GM18870 (cell line): ENCODE results near the gene SOX9.

Source experiments
- ATAC-seq: cut with Tn5 transposase; IDR thresholded peaks from one replicate; pipeline ENCODE4 v1.9.1; 2021; ENCODE audit warnings: moderate library complexity; ENCODE audit not compliant: unreplicated experiment

Gene SOX9

GRCh38 chr17:72158895-72159885 lies 38.4 kb downstream of the SOX9 start:
- ATAC-seq, result no peak

GRCh38 chr17:72162569-72162968 lies 41.7 kb downstream of the SOX9 start:
- ATAC-seq, result no peak

DNA sequence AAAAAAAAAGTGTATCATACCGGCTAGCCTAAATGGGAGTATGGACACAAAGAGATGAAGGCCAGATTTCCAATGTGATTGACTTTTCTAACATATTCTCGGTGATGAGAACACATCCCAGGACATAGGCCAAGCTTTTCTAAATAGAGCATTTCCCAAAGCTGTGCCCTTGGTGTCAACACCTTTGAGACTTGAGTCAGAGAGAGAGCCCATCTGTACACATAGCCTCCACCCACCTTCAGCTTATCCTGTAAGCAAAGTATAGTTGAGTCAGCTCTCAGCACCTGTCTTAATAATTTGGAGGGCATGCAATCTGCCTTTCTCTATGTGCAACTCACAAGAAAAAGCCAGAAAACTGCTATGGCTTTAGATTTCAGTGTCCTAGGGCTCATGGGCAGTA lies 42.7 kb downstream of the SOX9 start:
- ATAC-seq, result no peak

DNA sequence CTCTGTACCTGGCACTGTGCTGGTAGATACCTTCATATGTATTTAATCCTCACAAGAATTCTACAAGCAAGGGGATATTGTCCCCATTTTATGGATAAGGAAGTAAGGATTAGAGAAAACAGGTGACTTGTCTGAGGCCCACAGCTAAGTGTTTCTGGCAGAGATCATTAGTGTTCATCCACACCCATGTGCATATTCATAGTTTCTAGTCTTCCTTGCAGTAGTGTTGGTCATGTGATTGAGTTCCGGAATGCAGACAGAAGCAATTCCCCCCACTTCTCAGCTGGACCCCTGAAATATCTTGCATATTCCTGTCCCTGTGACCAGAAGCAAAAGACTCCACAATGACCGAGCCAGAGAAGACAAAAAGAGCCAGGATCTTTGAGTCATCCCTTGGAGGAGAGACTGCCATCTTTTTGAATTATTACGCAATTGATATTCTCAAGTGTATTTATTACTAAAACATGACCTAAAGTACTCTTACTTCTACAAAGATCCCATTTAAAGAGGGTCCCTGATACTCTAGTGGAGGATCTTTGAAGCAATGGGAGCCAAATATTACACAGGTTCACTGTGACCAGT lies 43.4 kb downstream of the SOX9 start:
- ATAC-seq, result no peak

DNA sequence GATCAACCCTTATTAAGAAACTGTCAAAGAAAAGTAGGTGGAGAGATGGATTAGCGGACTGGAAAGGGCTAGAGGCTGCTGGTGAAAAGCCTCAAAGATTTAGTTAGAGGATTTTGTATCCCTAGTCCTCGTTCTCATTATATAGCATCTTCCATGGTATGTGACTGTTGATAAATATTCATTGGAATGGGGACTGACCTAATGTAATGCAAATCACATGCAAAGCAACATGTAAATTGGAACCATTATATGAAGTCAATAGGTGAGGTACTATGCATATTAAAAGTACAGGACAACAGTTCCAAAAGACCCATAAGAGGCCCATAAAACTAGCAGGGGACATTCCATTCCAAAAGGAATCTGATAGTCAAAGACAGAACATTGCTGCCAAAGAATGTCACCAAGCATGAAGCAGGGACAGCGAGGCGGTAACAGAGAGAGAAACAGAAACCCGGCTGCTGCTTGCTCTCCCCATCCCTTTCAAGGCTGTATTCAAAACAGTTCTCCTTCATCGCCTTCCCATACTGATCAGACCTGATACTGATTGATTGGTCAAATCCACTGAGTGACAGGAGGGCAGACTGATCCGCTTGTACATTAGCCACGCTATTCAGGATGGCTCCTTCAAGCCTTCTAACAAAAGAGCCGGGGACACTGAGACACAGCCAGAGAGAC lies 44.5 kb downstream of the SOX9 start:
- no peak for ATAC-seq

DNA sequence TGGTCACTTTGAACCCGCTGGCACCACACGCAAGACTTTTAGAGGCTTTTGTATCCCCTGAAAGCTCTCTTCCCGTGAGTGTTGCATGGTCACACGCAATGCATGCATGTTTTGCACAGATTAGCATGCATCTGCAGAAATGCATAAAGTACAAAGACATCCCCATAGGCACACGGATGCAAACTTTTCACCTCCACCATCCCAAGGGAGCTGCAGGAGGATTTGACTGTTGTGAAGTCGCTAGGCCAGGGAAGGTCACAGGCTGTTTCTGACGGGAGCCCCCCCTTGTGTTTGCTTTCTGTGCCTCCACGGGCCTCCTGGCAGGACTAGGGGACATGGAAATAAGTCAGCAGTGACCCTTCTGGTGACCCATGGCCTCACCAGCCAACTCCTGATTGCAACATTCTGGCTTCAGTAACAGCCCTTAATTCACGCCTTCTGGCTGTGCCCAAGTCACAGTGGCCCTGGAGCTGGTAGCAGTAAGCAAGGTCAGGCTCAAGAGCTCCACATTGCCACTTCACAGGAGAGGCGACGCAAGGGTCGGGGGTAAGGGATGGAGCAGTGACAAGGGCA lies 45.1 kb downstream of the SOX9 start:
- ATAC-seq, result no peak

GRCh38 chr17:72167593-72167992 lies 46.8 kb downstream of the SOX9 start:
- no peak for ATAC-seq

DNA sequence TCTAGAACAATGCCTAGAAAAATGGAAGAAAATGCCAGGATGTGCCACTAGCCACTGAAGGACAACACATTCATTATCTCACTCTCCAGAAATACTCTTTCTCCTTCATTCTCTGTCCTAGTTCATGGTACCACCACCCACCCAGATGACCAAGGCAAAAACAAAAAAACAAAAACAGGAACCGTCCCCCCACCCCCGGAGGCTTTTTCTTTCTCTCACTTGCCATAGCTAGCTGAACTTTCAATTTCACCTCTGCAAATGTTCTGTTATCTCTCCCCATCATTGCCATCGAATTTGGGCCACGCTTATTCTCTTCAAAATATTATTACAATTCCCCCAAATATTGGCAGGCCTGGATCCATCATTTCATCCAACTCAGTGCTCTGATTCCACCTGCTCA lies 49.0 kb downstream of the SOX9 start:
- no peak for ATAC-seq

GRCh38 chr17:72171703-72172667 lies 51.2 kb downstream of the SOX9 start:
- no peak for ATAC-seq

GRCh38 chr17:72173499-72174116 lies 52.8 kb downstream of the SOX9 start:
- no peak for ATAC-seq

- no peak for ATAC-seq
Measured at GRCh38 chr17:72175263-72175662, 54.4 kb downstream of the SOX9 start.
